NCI-H1436 treated with DMSO at 0.1 percent for 48 hours (cell line): ENCODE data around the gene APOBEC3G.
"Not testable (repeated sequence)": the region's sequence is repeated elsewhere in the genome, so short reads cannot be mapped to it uniquely, and the experiment has no call there.

ENCODE experiments used
- DNase-seq: peaks from one replicate; lab custom pipeline; 2025; lab: John Stamatoyannopoulos, UW

Gene APOBEC3G

DNA sequence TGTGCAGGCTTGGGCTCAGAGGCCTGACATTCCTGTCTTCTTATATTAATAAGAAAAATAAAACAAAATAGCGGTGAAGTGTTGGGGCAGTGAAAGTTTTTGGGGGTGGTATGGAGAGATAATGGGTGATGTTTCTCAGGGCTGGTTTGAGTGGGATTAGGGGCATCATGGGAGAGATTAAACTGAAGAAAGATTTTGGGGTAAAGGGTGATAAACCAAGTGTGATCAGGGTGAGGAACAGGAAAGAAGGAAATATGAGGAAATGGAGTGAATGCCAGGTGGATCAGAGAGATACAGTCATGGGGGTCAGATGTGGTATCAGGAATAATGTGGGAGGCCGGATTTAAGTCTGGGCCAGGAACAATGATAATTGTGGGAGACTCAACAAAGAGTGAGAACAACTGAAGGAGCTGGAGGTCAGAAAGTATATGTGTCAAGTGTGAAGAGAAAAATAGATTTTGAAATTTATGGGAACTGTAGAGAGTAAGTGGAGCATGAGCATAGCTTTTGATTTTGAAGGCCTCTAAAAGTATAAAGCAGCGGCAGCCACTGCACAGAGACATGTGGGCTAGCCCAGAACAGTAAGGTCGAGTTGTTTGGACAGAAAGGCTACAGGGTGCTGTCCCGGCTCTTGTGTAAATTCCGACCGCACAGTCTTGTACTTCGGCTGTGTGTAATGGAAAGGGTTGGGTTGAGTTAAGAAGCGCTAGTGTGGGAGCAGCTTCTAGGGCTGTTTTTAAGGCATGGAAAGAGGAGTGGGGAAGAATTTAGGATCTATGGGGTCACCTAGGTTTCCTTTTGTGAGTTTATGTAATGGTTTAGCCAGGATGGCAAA, 10.4 kb upstream of the APOBEC3G start:
- DNase-seq = not testable (repeated sequence)

DNA sequence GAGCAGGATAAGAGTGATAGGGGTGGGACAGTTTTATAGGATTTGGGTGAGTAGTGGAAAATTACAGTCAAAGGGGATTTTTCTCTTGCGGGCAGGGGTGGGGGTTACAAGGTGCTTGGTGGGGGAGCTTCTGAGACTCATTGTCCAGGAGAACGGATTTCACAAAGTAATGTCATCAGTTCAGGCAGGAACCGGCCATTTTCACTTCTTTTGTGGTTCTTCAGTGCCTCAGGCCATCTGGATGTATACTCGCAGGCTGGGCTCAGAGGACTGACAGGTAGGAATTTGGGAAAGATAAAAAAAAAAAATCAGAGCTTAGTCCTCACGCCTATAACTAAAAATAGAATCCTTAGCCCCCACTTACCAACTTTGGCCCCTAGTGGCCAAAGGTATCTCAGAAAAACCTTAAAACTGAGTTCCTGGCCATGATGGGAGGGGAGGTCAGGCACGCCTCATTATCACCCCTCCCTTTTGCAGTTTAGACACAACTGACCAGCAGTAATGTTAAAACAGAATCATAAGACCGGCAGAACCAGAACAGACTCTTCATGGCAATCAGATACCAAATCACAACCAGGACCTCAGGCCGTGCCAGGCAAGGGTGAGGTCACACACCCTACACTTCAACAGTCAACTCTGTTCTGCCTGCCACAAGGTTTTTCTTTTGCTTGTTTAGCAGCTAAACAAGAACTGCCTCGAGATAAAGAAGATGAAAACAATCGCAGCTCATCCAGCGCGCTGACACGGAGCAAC, 8.9 kb upstream of the APOBEC3G start:
- no peak for DNase-seq

DNA sequence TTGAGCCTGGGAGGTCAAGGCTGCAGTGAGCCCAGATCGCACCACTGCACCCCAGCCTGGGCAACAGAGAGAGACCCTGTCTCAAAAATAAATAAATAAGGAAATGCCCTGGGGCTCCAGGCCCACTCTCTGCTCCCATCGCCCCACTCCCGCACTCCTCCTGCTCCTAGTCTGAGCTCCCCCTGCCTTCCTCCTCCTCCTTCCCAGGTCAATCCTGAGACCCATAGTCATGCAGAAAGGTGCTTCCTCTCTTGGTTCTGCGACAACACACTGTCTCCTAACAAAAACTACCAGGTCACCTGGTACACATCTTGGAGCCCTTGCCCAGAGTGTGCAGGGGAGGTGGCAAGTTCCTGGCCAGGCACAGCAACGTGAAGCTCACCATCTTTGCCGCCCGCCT, 6.9 kb upstream of the APOBEC3G start:
- DNase-seq = no peak

DNA sequence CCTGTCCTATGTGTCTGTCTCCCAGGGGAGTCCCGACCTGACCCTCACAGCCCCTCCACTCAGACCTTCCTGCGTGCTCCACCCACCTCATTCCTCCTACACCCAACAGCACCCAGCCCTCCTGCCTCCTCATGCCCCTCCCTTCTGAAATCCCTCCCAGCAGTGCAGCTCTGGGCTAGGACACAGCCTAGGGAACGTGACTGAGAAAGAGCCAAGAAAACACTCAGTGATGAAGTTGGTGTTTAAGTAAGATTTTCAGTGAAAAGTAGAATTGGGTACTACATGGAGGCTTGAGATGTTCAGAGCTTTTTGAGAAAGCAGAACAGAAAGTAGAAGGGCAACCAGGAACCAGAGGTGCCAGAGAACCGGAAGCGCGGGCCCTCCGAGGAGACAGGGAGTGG, 4.5 kb upstream of the APOBEC3G start:
- not testable (repeated sequence) for DNase-seq

DNA sequence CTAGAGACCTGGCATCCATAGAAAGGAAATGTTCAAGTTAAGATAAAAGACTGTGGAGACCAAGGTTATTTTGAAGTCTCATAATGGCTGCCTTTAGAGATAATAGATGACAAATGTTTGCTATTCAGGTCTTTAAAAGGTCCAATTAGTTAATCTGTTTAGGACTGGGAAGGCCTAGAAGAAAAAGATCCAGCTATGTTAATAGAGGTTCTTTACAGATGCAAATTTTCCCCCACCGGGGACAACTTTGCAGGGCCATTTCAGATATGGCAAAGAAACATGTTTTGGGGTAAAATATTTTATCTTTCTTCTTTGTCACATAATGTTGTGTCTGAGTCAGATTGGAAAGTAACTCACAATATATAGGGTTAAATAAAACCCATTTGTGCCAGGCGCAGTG, 3.1 kb upstream of the APOBEC3G start:
- no peak for DNase-seq

DNA sequence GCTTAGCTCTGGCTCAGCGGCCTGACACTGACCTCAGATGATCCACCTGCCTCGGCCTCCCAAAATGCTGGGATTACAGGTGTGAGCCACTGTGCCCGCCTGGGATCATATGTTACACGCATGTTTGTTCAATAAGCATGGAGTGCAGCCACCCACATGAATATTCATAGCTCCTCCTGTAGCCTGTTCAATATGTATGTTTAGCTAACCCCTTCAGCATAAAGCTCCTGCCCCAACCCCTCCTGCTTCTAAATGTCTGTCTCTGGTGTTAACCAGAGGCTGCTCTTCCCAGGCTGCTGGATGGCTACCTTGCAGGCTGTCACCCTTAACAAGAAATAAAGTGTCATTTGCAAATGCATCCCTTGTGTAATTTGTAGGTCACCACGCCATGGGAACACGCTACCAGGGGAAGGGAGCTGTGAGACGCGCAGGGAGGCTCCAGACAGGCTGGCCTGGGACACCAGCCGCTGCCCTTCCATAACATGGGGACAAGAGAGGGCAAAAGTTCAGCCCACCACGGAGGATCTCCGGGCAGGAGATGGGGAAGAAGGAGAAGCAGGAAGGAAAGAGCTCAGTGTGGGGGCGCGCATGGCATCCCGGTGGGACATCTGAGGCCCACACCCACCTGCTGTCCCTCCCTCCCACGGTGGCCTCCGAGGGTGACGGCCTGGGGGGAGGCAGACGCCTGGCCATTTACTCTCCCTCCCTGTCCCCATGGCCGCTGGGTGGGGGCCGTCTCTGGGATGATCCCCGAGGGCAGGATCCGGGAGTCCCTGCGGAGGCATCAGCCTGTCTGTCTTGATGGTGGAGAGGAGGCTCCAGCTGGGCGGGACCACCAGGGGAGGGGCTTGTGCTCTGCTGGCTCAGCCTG, 685 bp upstream of the APOBEC3G start:
- not testable (repeated sequence) for DNase-seq

DNA sequence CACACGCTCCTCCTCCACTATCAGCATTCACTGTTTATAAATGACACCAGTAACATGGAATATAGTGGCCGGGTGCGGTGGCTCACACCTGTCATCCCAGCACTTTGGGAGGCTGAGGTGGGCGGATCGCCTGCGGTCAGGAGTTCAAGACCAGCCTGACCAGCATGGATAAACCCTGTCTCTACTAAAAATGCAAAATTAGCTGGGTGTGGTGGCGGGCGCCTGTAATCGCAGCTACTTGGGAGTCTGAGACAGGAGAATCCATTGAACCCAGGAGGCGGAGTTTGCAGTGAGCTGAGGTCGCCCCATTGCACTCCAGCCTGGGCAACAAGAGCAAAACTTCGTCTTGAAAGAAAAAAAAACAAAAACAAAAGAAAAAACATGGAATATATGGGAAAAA, 837 bp downstream of the APOBEC3G start:
- DNase-seq = not testable (repeated sequence)

DNA sequence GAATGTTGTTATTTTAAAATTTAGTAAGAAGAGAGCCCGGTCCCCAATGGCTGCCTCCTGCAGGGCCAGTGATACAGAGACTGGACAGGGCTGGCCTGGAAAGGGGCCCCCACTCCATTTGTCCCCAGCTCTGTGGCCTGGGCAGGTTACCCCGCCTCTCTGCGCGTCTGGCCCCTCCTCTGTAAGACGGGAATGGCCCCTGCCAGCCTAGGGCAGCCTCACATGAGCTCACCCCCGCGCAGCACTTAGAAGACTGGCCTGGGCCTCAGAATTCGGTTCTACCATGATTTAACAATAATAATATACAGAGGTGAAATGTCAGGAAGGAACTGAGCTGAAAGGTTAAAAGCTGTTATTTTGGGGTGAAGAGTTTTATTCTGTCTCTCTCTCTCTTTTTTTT, 1.3 kb downstream of the APOBEC3G start:
- no peak for DNase-seq

DNA sequence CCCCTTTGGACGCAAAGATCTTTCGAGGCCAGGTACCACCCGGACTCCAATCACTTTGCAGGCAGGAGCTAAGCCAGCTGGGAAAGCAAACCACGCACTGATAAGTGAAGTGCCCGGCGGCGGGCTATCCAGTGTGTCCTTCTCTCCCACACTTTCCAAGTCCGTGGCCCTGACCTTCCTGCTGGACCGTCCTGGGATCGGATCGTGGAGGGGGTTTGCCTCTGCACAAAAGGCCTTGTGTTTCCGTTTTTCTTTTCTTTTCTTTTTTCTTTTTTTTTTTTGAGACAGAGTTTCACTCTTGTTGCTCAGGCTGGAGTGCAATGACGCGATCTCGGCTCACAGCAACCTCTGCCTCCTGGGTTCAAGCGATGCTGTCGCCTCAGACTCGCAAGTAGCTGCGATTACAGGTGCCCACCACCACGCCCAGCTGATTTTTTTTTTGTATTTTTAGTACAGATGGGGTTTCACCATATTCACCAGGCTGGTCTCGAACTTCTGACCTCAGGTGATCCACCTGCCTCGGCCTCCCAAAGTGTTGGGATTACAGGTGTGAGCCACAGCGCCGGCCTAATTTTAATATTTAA, 2.1 kb downstream of the APOBEC3G start:
- DNase-seq = not testable (repeated sequence)

DNA sequence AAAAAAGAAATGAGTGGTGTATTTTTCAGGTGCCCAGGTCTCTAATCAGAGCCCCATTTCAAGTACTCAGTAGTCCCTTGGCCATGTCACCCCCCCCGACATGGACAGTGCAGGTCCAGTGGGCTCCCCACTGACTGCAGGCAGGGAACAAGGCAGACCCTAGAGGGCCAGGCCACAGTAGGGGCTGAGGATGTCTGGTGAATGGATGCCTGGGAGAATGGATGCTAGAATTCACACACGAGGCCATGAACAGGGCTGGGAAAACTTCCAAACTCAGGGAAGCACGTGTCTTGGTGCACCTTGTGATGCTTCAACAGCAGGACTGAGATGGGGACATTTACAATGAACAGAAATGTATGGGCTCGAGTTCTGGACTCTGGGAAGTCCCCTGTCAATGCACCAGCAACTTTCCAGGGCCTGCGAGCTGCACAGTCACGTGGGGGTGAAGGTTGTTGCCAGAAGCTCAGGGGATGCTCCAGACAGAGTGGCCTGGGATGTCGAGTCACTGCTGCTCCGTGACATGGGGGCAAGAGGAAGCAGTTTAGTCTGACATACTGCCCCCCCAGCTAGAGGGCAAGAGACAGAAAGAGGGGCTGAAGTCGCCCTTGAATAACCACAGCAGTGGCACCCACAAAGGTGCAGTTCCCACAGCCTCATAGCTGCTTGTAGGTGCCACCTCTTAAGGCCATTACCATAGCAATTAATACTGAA, 3.1 kb downstream of the APOBEC3G start:
- no peak for DNase-seq

DNA sequence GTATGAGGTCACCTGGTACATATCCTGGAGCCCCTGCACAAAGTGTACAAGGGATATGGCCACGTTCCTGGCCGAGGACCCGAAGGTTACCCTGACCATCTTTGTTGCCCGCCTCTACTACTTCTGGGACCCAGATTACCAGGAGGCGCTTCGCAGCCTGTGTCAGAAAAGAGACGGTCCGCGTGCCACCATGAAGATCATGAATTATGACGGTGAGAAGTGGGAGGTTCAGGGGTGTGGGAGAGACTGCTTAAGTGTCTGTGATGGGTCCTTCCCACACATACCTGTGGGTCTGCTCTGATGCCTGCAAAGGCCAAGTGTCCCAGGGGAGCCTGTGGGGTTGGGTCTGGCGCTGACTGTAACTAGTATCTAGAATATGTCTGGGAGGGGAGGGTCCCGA, 3.9 kb downstream of the APOBEC3G start:
- no peak for DNase-seq

DNA sequence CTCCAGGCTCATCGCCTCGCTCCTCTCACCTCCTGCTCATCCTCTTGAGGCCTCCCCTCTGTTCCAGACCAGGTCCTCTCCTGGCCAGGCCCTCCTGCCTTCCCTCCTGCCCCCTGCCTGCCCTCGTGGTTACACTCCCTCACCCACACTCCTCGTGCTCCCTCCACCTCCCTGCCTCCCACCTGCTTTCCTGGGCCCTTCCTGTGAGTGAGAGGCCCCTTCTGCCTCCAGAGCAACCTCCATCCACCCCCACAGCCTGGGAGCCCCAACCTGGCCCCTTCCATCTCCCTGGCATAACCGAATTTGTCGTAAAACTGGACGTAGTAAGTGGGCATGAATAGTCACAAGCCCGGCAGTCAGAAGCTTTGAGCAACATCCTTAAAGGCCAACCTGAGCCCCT, 4.5 kb downstream of the APOBEC3G start:
- no peak for DNase-seq

DNA sequence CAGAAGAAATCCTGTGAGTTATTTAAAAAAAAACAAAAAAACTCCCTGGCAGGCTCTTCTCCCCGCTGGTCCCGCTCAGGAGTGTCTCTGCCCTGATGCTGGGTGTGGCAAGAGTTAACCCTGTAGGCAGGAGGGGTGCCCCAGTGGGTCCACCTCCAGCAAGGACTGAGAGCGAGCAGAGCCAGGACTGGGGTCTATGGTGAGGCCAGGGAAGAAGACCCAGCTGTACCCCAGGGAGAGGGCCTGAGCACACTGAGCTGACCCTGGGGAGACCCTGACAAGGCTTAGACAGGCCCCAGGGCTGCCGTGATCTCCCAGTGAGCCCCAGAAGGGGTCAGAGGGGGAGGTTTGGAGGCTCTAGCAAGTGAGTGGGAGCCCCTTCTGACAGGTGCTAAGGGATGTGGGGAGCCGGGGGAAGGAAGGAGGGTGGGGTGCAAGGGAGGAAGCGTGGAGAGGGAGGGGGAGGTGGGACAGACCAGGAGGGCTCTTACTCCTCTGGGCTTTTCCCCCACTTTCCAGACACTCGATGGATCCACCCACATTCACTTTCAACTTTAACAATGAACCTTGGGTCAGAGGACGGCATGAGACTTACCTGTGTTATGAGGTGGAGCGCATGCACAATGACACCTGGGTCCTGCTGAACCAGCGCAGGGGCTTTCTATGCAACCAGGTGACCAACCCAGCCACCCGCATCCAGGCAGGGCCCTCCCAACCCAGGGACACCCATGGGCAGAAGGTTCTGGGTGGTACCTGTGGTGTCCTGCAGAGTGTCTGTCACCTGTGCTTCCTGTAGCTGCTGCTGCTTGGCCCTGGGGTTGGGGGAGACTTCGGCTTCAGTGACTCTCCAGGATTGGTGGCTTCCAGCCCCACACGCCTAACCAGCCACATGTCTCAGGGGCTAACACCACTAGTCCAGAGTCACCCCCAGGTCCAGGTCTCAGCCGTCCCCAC, 6.4 kb downstream of the APOBEC3G start:
- DNase-seq = no peak

DNA sequence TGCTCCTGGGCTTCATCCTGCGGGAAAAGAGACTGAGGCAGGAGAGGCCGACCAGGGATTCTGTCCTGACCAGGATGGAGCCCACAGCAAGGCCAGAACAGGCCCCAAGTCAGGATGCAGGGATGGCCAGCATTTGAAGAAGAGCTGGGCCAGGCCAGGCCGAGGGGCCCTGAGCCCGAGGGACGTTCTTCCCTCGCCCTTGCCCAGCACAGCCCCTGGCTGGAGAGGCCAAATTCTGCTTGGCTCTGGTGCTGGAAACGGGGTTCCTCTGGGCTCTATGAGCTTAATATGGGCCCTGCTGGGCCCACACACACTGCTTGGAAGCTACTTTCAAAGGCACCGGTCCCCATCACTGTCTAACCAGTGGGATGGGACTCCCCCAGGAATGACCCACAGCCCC, 7.6 kb downstream of the APOBEC3G start:
- no peak for DNase-seq

DNA sequence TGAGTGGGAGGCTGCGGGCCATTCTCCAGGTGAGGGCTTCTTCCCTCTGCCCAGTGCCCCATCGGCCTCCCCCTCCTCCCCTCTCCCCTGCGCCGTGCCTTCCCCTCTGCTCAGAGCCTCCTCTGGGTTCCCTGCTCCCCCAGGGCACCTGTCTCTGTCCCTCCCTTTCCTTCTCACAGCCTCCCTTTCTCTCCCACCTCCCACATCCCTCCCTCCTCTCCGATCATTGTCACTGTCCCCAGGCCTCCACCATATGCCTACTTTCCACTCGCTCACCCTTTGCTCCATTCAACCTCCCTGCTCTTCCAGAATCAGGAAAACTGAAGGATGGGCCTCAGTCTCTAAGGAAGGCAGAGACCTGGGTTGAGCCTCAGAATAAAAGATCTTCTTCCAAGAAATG, 10.0 kb downstream of the APOBEC3G start:
- DNase-seq = no peak

DNA sequence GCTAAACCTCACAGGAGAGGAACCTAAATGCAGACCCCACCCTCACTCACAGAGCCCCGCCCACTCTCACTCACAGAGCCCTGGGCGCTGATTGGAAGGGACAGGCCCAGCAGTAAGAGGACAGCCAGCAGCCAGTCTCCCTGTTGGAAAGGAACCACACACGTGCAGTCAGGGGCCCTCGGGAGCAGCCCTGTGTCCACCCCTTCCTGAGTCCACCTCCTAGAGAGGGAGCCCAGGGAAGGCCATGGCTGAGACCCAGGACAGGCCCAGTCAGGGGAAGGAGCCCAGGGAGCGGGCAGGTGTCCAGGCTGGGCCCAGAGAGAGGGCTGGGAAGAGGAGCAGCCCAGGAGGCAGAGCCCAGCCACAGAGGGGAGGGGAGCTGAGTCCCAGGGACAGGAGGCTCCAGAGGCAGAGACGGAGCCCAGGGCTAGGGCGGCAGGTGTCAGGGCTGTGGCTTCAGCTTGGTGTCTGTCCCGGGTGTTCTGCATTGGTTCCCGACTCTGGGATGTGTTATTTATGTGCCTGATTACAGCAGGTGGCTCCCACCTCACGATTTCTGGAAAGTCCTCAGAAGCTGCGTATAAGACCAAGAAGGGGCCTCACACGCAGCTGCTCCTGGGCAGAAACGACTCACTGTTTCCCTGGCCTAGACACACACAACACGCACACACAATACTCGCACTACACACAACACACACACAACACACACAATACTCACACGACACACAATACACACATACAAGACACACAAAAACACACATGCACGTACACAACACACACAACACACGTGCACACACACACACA, 11.0 kb downstream of the APOBEC3G start:
- DNase-seq = no peak

DNA sequence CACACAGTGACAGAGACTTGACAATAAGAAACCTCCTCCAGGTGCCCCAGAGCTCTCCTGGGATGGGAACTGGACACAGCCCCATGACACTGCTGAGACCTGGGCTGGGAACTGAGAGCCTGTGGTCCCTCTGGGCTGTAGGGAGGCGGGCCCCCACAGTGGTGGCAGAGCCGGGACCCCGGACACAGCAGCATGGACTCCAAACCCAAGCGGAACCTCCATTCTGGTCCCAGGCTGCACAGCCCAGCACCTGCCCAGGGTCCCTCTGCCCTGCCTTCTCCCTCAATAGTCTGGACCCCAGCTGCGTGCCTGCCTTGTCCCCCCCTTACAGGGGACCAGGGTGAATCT, 11.6 kb downstream of the APOBEC3G start:
- DNase-seq = no peak

DNA sequence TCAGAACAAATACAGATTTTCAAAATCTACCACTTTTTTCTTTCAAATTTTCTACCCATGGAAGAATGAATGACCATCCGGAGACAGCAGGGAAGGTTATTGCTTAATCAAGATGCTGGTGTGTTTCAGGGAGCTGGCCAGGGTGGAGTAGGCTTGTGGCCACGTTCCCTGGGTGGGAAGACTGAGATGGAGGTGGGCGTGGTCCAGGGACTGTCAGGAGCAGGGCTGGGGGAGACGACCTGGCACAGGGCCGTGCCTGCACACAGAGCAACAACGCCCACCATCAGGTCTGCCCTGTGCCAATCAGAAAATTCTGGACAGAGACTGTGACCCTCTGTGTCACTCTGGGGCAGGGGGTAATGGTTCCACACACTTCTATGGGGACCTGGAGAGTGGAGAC, 12.9 kb downstream of the APOBEC3G start:
- no peak for DNase-seq

DNA sequence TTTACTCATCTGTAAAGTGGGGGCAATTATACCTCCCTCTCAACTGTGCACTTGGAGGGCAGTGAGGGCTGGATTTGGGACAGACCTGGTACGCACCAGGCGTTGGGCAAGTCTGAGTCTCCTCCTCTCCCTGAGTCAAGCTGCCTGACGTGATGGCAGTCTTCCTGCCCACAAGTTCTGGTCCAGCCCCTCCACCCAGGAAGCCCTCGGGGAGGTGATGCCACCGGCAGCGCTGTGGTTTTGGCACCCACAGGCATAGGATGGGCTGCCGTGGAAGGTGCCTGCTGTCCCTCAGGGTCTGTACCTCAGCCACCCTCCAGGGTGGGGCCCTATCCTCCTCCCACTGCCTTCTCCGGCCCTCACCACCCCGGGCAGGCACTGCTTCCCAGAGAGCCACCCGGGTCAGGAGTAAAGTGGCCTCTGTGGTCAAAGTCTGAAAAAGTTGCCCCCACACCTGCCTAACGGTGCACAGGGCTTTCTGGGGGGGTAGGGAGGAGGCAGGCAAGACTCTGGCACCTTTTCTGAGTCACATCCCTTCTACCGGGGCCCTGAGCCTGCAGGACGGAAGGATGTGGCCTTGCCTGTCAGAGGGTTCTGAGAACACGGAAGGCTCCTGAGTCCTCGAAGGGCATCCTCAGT, 13.5 kb downstream of the APOBEC3G start:
- DNase-seq = no peak
